Peyer's patch (tissue), 4 donors: ENCODE data around the gene PSTPIP2. TPM values are rescaled to one million over a fixed set of nuclear protein-coding genes. Genes with fewer than 3 reads are reported as not detected.

Experiments
- DNase-seq, 3 donors: peaks; one replicate each; pipeline ENCODE4 v3.0.0-alpha.2; 2017 to 2019
- H3K27ac ChIP-seq, 4 donors: fragments of 200-600 bp; sonication (generic); one replicate each; pipeline ENCODE4 v1.5.1; 2016 to 2019
- H3K27me3 ChIP-seq, 2 donors: fragments of 200-600 bp; sonication (generic); one replicate each; pipeline ENCODE4 v1.5.1; 2019
- H3K36me3 ChIP-seq, 3 donors: fragments of 200-600 bp; sonication (generic); one replicate each; pipeline ENCODE4 v1.5.1; 2016 to 2019
- H3K4me1 ChIP-seq, 4 donors: fragments of 200-600 bp; sonication (generic); one replicate each; pipeline ENCODE4 v1.5.1; 2016 to 2019
- H3K4me3 ChIP-seq, 4 donors: fragments of 200-600 bp; sonication (generic); 1 replicate in 3 of 4; 2 replicates in 1 of 4; pipeline ENCODE4 v1.5.1; 2016 to 2019; ENCODE audit warnings: mild to moderate bottlenecking in 1 of 4
- H3K9me3 ChIP-seq, 4 donors: fragments of 200-600 bp; sonication (generic); one replicate each; pipeline ENCODE4 v1.5.1; 2016 to 2019; ENCODE audit warnings: mild to moderate bottlenecking in 1 of 4
- POLR2A ChIP-seq, 2 donors: fragments of 450-650 bp; IDR thresholded peaks; one replicate each; pipeline ENCODE4 v1.5.1; 2017; ENCODE audit warnings: antibody characterized with exemption in 2 of 2, mild to moderate bottlenecking in 2 of 2, moderate library complexity in 2 of 2
- total RNA-seq, 4 donors: library from RNA; depleted of rRNA; stranded (reverse); fragments of >200 nt; gene quantifications; one replicate each; pipeline ENCODE4 v1.1.0, GENCODE V29; 2016
- TF ChIP-seq, protein P1 (sequence below), 6 experiments: fragments of 450-650 bp in 4 of 6; fragments of 200-600 bp in 2 of 6; sonication (generic) in 1 of 6; IDR thresholded peaks; one replicate each; pipeline ENCODE4 v1.5.1; 2017 to 2019; ENCODE audit warnings: antibody characterized with exemption in 6 of 6, mild to moderate bottlenecking in 3 of 6, moderate library complexity in 1 of 6

Gene PSTPIP2
- total RNA-seq, 4 donors from 2014 or later, result 3.5 to 17.3 (median 7.3) TPM

GRCh38 chr18:45954070-45954934 is 117.8 kb downstream of the PSTPIP2 start:
- no peak for DNase-seq
- TF ChIP-seq POLR2A (IDR thresholded peaks at IDR 0.05), result no peak
- TF ChIP-seq, protein P1, sequence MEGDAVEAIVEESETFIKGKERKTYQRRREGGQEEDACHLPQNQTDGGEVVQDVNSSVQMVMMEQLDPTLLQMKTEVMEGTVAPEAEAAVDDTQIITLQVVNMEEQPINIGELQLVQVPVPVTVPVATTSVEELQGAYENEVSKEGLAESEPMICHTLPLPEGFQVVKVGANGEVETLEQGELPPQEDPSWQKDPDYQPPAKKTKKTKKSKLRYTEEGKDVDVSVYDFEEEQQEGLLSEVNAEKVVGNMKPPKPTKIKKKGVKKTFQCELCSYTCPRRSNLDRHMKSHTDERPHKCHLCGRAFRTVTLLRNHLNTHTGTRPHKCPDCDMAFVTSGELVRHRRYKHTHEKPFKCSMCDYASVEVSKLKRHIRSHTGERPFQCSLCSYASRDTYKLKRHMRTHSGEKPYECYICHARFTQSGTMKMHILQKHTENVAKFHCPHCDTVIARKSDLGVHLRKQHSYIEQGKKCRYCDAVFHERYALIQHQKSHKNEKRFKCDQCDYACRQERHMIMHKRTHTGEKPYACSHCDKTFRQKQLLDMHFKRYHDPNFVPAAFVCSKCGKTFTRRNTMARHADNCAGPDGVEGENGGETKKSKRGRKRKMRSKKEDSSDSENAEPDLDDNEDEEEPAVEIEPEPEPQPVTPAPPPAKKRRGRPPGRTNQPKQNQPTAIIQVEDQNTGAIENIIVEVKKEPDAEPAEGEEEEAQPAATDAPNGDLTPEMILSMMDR (IDR thresholded peaks at IDR 0.05), result no peak
- H3K9me3 ChIP-seq, result no peaks in the 10 kb centered on the region
- H3K4me3 ChIP-seq, result no peak overlapping the region
- H3K36me3 ChIP-seq, result peaks cover 0 to 63% (median 0%) of the 10 kb centered on the region in 3 donors
- no peak overlapping the region for H3K27ac ChIP-seq
- H3K4me1 ChIP-seq, result no peaks in the 10 kb centered on the region
- H3K27me3 ChIP-seq, result no peaks in the 10 kb centered on the region

DNA sequence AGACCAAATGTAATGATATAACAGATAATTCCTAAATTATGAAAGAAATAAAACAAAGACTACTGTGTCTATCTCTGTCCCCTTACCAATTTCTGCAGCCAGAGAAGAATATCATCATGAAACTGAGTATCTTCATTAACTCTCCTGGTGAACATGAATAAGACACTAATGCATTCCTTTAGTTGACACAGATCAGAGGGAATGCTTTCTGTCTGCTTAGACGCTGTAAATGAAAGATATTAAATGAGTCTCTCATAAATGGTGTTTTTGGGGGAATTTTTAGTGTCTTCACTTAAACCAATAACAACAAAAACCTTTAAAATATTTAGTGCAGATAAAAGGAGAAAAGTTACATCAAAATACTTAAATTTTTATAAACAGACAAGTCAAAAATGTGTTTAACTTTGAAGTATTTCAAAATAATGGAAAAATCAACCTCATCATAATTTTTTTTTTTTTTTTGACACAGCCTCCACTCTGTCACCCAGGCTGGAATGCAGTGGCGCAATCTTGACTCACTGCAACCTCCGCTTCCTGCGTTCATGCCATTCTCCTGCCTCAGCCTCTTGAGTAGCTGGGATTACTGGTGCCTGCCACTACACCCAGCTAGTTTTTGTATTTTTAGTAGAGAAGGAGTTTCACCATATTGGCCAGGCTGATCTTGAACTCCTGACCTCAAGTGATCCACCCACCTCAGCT is 120.9 kb downstream of the PSTPIP2 start:
- no peak overlapping the region for H3K4me3 ChIP-seq
- no peaks in the 10 kb centered on the region for H3K4me1 ChIP-seq
- H3K27ac ChIP-seq, result no peak overlapping the region
- H3K27me3 ChIP-seq, result no peaks in the 10 kb centered on the region
- H3K36me3 ChIP-seq, result peaks cover 0 to 94% (median 4%) of the 10 kb centered on the region in 3 donors
- TF ChIP-seq, protein P1 (IDR thresholded peaks at IDR 0.05), result no peak
- TF ChIP-seq POLR2A (IDR thresholded peaks at IDR 0.05), result no peak
- H3K9me3 ChIP-seq, result no peaks in the 10 kb centered on the region
- DNase-seq, result no peak

GRCh38 chr18:45945669-45946068 is 126.4 kb downstream of the PSTPIP2 start:
- no peak for DNase-seq
- Histone ChIP-seq H3K9me3 (no peaks in the 10 kb centered on the region), H3K4me3 (no peak overlapping the region), H3K4me1 (no peaks in the 10 kb centered on the region), H3K36me3 (peaks cover 3 to 99% (median 4%) of the 10 kb centered on the region in 3 donors), H3K27me3 (no peaks in the 10 kb centered on the region), H3K27ac (no peak overlapping the region)
- TF ChIP-seq, protein P1 (IDR thresholded peaks at IDR 0.05), result no peak
- no peak for TF ChIP-seq POLR2A (IDR thresholded peaks at IDR 0.05)

DNA sequence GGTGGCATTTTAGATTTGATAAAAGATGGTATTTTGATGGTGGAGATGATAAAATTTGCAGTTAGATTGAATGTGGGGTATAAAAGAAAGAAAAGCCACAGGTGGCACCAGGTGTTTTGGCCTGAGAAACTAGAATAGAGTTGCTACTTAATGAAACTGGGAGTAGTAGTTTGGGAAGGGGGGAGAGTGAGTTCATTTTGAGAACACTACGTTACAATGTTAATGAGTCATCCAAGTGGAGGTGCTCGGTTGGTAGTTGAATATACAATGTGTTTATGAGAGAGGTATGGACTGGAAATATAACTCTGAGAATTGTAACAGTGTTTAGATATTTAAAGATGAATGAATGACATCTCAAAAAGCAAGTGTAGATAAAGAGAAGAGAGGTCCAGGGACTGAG is 131.3 kb downstream of the PSTPIP2 start:
- Histone ChIP-seq H3K4me1 (no peaks in the 10 kb centered on the region), H3K27ac (no peak overlapping the region), H3K27me3 (no peaks in the 10 kb centered on the region), H3K36me3 (peaks cover 0 to 92% (median 3%) of the 10 kb centered on the region in 3 donors), H3K4me3 (no peak overlapping the region), H3K9me3 (no peaks in the 10 kb centered on the region)
- TF ChIP-seq POLR2A (IDR thresholded peaks at IDR 0.05), result no peak
- TF ChIP-seq, protein P1 (IDR thresholded peaks at IDR 0.05), result no peak
- no peak for DNase-seq

- H3K9me3 ChIP-seq, result no peaks in the 10 kb centered on the region
- H3K4me1 ChIP-seq, result no peaks in the 10 kb centered on the region
- TF ChIP-seq, protein P1 (IDR thresholded peaks at IDR 0.05), result no peak
- no peak for TF ChIP-seq POLR2A (IDR thresholded peaks at IDR 0.05)
- no peaks in the 10 kb centered on the region for H3K27me3 ChIP-seq
- peaks cover 0 to 92% (median 3%) of the 10 kb centered on the region in 3 donors for H3K36me3 ChIP-seq
- H3K27ac ChIP-seq, result no peak overlapping the region
- DNase-seq, result no peak
- no peak overlapping the region for H3K4me3 ChIP-seq
Observed at GRCh38 chr18:45939236-45939635, 132.8 kb downstream of the PSTPIP2 start.
